GM18909 (cell line): ENCODE data around the gene FGF4.

Experiments used
- ATAC-seq: cut with Tn5 transposase; IDR thresholded peaks from one replicate; pipeline ENCODE4 v1.9.1; 2021; ENCODE audit warnings: mild to moderate bottlenecking; ENCODE audit not compliant: unreplicated experiment, poor library complexity

FGF4 gene

GRCh38 chr11:69730500-69730899 lies 44.6 kb downstream of the FGF4 start:
- no peak for ATAC-seq

- no peak for ATAC-seq
Observed at GRCh38 chr11:69729252-69729651, 45.9 kb downstream of the FGF4 start.

- ATAC-seq, result no peak
Observed at GRCh38 chr11:69727266-69727665, 47.9 kb downstream of the FGF4 start.

- no peak for ATAC-seq
Observed at GRCh38 chr11:69726481-69726880, 48.7 kb downstream of the FGF4 start.

- ATAC-seq, result no peak
Observed at GRCh38 chr11:69726019-69726418, 49.1 kb downstream of the FGF4 start.

GRCh38 chr11:69721745-69722144 lies 53.4 kb downstream of the FGF4 start:
- no peak for ATAC-seq

GRCh38 chr11:69721106-69721505 lies 54.0 kb downstream of the FGF4 start:
- ATAC-seq, result no peak
